ENCODE data around the gene PHRF1.

Gene PHRF1

DNA sequence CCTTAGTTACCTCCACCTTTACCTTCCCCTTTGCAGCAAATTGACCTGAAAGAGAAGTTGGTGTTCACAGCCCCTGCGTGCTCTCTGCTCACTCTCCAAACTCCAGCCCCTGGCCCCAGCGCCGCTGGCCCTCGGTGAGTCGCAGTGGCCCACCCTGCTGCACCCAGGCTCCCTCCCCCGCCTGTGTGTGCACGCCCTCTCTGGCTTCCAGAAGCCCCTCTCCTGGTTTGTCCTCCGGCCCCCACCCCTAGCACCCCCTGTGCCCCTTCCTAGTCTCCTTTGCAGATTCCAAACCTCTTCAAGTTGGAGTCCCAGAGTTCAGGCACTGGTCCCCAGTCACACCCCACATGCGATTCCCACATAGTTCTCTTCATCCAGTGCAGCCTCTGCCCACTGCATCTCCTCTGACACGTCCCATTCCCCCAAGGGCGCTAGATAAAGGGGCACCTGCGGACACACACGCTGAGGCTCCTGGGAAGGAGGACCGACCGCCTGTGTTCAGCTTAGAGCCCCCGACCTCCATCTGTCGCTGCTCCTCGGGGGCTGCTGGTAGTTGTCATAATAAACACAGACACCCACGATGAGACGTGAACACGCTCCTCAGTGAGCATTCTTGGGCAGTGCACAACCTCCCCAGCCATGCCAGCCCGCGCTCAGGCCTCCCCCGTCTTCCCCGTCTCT, 1.5 kb upstream of the PHRF1 start:
- Histone ChIP-seq H3K27me3 (replicated peaks) (peaks cover 8% of the 10 kb centered on the region), H3K27ac (no peak overlapping the region)

DNA sequence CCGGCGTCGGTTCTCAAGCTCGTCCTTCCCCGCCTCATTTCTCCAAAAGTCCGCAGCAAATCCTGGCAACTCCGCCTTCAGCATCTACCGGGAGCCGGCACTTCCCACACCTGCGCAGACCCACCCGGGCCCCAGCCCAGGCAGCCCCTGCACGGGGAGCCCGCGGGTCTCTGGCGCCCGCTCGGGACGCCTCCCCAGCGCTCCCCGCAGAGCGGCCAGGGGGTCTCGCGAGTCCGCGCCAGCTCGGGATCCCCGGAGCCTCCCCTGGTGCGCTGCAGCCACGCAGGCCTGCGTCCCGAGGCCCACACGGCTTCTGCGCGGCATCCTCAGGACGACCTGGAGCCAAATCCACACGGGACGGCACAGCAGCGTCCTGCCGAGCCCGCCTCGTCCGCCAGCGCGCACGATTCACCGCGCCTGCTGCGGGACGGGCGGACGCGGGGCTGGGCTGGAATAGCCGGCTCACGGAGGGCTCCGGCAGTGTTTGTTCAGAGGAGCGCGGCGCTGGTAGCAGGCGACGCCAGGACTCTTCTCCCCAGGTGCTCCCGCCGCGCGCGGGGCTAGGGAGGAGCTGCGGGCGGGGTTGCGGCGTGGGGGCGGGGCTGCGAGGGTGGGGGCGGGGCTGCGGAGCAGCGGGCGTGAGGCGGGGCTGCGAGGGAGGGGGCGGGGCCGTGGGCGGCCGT, 816 bp upstream of the PHRF1 start:
- no peak overlapping the region for H3K27ac ChIP-seq
- in situ Hi-C loops (cut with HindIII; ENCODE audit: low pct_ligation_motif_present, low sequenced_read_pairs) = no loop called here

More for the DNA sequence above, 1.5 kb upstream of the PHRF1 start:
- in situ Hi-C loops (cut with HindIII; ENCODE audit: low pct_ligation_motif_present, low sequenced_read_pairs) = no loop called here
- H3K36me3 ChIP-seq (replicated peaks) = no peaks in the 10 kb centered on the region
- TF ChIP-seq, protein P1, sequence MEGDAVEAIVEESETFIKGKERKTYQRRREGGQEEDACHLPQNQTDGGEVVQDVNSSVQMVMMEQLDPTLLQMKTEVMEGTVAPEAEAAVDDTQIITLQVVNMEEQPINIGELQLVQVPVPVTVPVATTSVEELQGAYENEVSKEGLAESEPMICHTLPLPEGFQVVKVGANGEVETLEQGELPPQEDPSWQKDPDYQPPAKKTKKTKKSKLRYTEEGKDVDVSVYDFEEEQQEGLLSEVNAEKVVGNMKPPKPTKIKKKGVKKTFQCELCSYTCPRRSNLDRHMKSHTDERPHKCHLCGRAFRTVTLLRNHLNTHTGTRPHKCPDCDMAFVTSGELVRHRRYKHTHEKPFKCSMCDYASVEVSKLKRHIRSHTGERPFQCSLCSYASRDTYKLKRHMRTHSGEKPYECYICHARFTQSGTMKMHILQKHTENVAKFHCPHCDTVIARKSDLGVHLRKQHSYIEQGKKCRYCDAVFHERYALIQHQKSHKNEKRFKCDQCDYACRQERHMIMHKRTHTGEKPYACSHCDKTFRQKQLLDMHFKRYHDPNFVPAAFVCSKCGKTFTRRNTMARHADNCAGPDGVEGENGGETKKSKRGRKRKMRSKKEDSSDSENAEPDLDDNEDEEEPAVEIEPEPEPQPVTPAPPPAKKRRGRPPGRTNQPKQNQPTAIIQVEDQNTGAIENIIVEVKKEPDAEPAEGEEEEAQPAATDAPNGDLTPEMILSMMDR (IDR thresholded peaks at IDR 0.05; ENCODE audit: low read depth, low read length, missing control alignments) = no peak
- DNase-seq = no peak
- H3K4me3 ChIP-seq (ENCODE audit: low read depth, low read length) = peak overlapping the region; percentile 57

DNA sequence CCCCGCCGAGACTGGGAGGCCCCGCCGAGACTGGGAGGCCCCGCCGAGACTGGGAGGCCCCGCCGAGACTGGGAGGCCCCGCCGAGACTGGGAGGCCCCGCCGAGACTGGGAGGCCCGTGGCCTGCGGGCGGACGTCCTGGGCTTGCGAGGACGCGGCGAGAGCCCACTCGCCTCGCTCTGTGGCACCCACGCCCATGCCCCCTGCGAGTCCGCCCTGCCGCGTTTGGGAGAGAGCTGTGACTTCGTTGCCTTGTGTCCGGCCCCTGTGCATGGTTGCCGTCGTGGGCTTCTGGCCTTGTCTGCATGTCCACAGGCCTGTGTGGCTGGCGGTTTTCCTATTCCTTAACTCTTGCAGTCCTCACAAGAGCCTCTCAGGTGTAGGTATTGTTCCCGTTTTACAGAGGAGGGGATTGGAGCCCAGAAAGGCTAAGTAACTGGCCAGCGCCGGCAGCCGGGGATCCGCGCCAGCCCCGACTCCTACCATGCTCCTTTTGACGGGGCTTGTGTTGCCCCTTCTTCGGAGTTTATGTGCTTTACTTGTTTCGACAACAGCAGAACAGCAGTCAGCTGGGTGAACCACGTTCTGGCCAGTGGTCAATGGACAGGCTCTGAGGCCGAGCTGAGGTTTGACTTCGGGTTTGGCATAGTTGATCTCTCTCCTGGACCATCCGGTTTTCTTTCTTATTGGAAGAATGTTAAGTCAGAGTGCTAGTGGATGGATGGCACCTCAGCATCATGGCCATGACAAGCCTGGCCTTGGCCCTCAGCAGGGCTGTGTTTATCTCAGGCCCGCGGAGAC, 741 bp downstream of the PHRF1 start:
- no peak for DNase-seq

More for the DNA sequence above, 816 bp upstream of the PHRF1 start:
- H3K27me3 ChIP-seq (replicated peaks) = peaks cover 8% of the 10 kb centered on the region
- no peak for DNase-seq
- no peaks in the 10 kb centered on the region for H3K36me3 ChIP-seq (replicated peaks)
- TF ChIP-seq, protein P1 (IDR thresholded peaks at IDR 0.05; ENCODE audit: low read depth, low read length, missing control alignments) = no peak
- peak overlapping the region; percentile 57 for H3K4me3 ChIP-seq (ENCODE audit: low read depth, low read length)

DNA sequence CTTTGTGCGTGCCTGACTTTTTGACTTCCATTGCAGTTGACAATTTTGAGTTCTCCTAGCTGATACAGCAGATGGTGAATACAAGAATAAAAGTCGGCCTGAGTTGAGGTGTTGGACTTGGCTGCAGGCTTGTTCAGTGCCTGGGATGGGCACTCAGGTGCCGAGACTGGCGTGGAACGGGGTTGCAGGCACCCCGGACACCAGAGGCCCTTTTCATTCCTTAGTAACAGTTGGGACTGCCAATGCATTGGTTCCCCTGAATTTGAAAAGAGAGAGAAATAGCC, 1.3 kb downstream of the PHRF1 start:
- peaks cover 8% of the 10 kb centered on the region for H3K27me3 ChIP-seq (replicated peaks)
- peaks cover 8% of the 10 kb centered on the region for H3K36me3 ChIP-seq (replicated peaks)
- H3K27ac ChIP-seq = no peak overlapping the region
- H3K4me3 ChIP-seq (ENCODE audit: low read depth, low read length) = peak overlapping the region; percentile 95
- DNase-seq = no peak
- in situ Hi-C loops (cut with HindIII; ENCODE audit: low pct_ligation_motif_present, low sequenced_read_pairs) = no loop called here
- TF ChIP-seq, protein P1 (IDR thresholded peaks at IDR 0.05; ENCODE audit: low read depth, low read length, missing control alignments) = no peak

More for the DNA sequence above, 741 bp downstream of the PHRF1 start:
- peak overlapping the region; percentile 62 for H3K27ac ChIP-seq
- TF ChIP-seq, protein P1 (IDR thresholded peaks at IDR 0.05; ENCODE audit: low read depth, low read length, missing control alignments) = no peak
- peaks cover 4% of the 10 kb centered on the region for H3K36me3 ChIP-seq (replicated peaks)
- in situ Hi-C loops (cut with HindIII; ENCODE audit: low pct_ligation_motif_present, low sequenced_read_pairs) = no loop called here
- H3K4me3 ChIP-seq (ENCODE audit: low read depth, low read length) = peak overlapping the region; percentile 95
- peaks cover 8% of the 10 kb centered on the region for H3K27me3 ChIP-seq (replicated peaks)

DNA sequence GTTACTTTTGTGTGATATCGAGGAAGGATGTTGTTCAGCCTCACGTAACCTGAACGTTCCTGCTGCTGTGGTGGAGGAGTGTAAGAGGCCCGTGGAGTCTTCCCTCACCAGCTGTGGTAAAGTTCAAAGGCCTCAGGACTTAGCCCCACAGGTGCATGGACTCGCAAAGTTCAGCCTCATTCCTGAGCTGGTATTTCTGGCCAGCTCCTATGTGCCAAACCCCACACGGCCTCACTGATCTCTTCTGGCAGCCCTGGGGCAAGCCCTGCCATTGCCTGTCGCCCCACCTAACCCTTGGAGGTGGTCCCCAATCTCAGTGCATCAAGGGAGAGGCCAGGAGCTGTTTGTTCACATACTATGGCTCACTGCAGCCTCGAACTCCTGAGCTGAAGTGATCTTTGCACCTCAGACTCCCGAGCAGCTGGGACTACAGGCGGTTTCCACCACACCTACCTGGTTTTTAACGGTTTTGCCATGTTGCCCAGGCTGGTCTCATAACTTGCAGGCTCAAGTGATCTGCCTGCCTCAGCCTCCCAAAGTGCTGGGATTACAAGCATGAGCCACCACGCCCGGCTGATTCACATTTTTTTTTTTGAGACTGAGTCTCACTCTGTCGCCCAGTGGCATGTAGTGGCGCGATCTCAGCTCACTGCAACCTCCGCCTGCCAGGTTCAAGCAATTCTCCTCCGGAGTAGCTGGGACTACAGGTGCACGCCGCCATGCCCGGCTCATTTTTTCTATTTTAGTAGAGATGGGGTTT, 2.2 kb downstream of the PHRF1 start:
- in situ Hi-C loops (cut with HindIII; ENCODE audit: low pct_ligation_motif_present, low sequenced_read_pairs) = no loop called here
- Histone ChIP-seq H3K4me3 (ENCODE audit: low read depth, low read length) (peak overlapping the region; percentile 15), H3K27ac (no peak overlapping the region), H3K27me3 (replicated peaks) (peaks cover 8% of the 10 kb centered on the region), H3K36me3 (replicated peaks) (peaks cover 15% of the 10 kb centered on the region)
- TF ChIP-seq, protein P1 (IDR thresholded peaks at IDR 0.05; ENCODE audit: low read depth, low read length, missing control alignments) = no peak
- DNase-seq = no peak
